Effector memory CD4-positive, alpha-beta T cell (primary cell): ENCODE measurements around the gene TRIM45.

Experiments used
- DNase-seq, 3 donors: peaks; one replicate each; pipeline ENCODE4 v3.0.0-alpha.2; 2020
- H3K27ac ChIP-seq: 2 replicates; pipeline ENCODE4 v1.7.0; 2013; ENCODE audit warnings: mild to moderate bottlenecking, low read length, moderate library complexity; ENCODE audit not compliant: insufficient read depth, poor library complexity, severe bottlenecking
- H3K27me3 ChIP-seq: replicated peaks from 2 replicates; pipeline ENCODE4 v1.7.0; 2013; ENCODE audit warnings: mild to moderate bottlenecking, low read length; ENCODE audit not compliant: insufficient read depth, control insufficient read depth, poor library complexity, severe bottlenecking
- H3K36me3 ChIP-seq: 2 replicates; pipeline ENCODE4 v1.7.0; 2013; ENCODE audit warnings: mild to moderate bottlenecking, low read length, moderate library complexity; ENCODE audit not compliant: control insufficient read depth, insufficient read depth
- H3K4me1 ChIP-seq: 2 replicates; pipeline ENCODE4 v1.7.0; 2013; ENCODE audit warnings: low read length, mild to moderate bottlenecking; ENCODE audit not compliant: control insufficient read depth, insufficient read depth, poor library complexity, severe bottlenecking
- H3K4me3 ChIP-seq: 2 replicates; pipeline ENCODE4 v1.7.0; 2013; ENCODE audit warnings: low read length, low read depth, mild to moderate bottlenecking; ENCODE audit not compliant: insufficient read depth, poor library complexity, severe bottlenecking
- H3K9me3 ChIP-seq: 2 replicates; pipeline ENCODE4 v1.7.0; 2013; ENCODE audit warnings: mild to moderate bottlenecking, low read length, moderate library complexity; ENCODE audit not compliant: control insufficient read depth

Gene TRIM45

DNA sequence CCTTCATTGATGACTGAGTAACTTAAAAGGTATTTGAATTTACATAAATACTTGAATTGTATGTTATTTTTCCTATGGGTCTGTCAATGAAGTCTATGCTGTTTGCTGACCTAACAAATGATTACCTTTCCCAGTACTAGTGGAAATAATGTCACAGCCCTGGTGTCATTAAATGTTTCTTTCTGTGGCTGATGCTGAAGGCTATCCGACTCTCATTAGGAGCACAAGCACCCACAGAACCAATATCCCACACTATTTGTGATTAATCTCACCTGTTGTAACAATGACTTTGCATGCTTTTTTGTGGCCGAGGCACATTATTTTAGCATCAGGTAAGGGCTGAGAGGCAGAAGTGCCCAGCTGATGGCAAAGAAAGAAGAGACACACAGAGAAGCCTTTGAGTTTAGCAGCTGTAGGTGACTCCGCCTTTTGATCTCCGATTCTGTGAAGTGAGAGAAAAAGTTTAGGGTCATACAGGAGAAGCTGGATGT is 25.8 kb upstream of the TRIM45 start:
- no peaks in the 10 kb centered on the region for H3K27me3 ChIP-seq
- H3K4me3 ChIP-seq: no peak overlapping the region
- H3K27ac ChIP-seq: no peak overlapping the region
- H3K4me1 ChIP-seq: no peaks in the 10 kb centered on the region
- no peaks in the 10 kb centered on the region for H3K36me3 ChIP-seq
- no peaks in the 10 kb centered on the region for H3K9me3 ChIP-seq
- DNase-seq: no peak

DNA sequence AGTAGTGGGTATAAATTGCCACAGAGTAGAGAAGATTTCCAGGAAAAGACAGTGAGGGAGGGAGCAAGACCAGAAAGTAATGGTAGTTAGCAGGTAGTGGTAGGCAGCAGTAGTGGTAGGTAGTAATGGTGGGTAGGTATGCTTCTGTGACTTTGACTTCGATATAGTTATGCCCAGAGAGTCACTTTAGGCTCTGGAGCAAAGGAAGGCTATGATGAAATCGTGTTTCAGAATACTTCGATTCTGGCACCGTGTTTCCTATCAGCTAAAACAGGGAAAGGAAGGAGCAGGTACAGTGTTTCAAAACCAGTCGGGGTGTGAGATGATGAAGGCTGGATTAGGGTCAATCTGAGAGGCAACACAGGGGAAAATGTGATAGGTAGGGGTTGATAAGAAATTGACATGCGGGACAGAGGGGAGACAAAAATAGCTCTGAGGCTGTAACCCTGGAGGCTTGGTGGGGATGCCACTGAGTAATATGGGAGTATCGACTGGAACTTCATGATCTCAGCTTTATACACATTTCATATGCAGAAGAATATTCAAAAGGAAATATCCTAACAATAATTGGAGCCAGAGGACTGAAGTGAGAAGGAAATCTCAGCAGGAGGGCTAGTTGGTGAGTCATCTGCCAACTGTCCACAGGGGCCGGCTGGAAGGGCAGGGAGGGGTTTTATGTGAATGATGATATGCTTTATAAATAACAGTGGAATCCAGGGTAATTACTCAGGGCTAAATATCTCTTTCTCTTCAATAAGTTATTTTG is 25.2 kb upstream of the TRIM45 start:
- H3K4me1 ChIP-seq: no peaks in the 10 kb centered on the region
- H3K4me3 ChIP-seq: no peak overlapping the region
- no peaks in the 10 kb centered on the region for H3K9me3 ChIP-seq
- no peaks in the 10 kb centered on the region for H3K27me3 ChIP-seq
- no peak overlapping the region for H3K27ac ChIP-seq
- no peak for DNase-seq
- no peaks in the 10 kb centered on the region for H3K36me3 ChIP-seq

DNA sequence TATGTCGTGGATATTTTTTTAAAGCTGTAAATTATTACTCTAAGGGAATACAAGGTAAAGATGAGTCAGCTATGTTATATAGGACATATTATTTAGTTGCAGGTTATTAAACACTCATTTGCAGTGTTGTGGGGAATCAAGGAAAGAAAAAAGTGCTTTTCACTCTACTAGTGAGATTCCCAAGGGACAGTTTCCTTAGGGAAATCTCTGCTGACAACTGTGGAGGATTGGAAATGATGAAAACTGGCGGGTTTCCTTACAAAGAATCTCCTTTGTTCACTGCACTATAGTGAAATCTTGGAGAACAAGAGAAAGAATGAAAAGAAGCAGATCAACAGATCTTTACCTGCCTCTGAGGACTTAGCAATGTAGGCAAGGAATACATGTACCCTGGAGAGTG is 24.5 kb upstream of the TRIM45 start:
- Histone ChIP-seq H3K36me3 (no peaks in the 10 kb centered on the region), H3K4me1 (no peaks in the 10 kb centered on the region), H3K27me3 (no peaks in the 10 kb centered on the region), H3K9me3 (no peaks in the 10 kb centered on the region), H3K4me3 (no peak overlapping the region), H3K27ac (no peak overlapping the region)
- DNase-seq: no peak

DNA sequence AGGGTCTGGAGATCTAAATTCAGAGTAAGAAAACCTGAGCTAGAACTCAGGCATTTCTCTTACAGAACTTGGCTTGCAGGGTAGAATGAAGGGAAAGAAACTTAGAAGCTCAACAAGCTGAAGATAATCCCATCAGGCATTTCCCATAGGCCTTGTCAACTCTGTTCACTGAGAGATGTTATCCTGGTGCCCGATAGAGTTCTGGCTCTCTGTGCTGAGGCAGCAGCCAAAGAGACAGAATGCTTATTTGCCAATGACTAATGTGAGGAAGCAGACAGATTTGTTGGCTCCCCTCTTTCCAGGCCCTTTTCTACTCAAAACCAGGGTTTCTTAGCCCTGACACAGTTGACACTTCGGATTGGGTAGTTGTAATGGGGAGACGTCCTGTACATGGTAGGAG is 22.3 kb upstream of the TRIM45 start:
- no peaks in the 10 kb centered on the region for H3K27me3 ChIP-seq
- no peaks in the 10 kb centered on the region for H3K4me1 ChIP-seq
- H3K27ac ChIP-seq: no peak overlapping the region
- DNase-seq: no peak
- H3K36me3 ChIP-seq: no peaks in the 10 kb centered on the region
- H3K9me3 ChIP-seq: no peaks in the 10 kb centered on the region
- H3K4me3 ChIP-seq: no peak overlapping the region

DNA sequence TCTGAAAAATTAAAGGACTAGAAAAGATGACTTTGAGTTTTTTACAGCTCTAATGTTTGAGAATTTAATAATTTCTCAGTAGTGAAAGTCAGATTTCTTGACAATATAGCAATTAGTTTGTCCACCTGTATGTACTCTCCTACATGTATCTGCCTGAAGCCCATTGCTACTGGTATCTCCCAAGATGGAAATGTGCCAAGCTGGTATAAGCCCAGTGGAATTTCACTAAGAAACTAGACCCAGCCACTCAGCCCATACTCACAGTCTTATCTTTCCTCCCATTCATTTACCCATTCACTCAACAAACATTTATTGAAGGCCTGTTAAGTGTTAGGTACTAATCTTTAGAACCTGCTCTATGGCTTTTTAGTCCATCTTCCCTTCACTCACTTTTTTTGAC is 21.6 kb upstream of the TRIM45 start:
- H3K27me3 ChIP-seq: no peaks in the 10 kb centered on the region
- no peak overlapping the region for H3K4me3 ChIP-seq
- H3K36me3 ChIP-seq: no peaks in the 10 kb centered on the region
- H3K4me1 ChIP-seq: no peaks in the 10 kb centered on the region
- no peak overlapping the region for H3K27ac ChIP-seq
- H3K9me3 ChIP-seq: no peaks in the 10 kb centered on the region
- DNase-seq: no peak

DNA sequence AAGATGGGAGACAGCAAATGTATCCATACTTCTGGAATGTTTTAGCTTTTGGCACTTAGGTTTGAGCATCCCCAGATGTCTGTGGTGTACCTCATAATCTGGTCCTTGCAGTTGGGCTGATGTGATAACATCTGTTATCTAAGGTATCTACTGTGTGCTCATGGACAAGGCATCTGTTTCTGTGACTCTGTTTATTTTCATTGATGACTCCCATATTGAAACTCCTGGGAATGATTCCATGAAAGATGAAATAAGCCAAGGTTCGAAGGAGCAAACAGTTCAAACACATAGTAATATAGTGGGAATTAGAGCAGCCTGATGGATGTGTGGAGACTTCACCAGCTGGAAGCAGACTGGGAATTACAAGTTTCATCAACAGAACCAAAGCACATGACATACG is 20.7 kb upstream of the TRIM45 start:
- Histone ChIP-seq H3K27ac (no peak overlapping the region), H3K4me3 (no peak overlapping the region), H3K36me3 (no peaks in the 10 kb centered on the region), H3K27me3 (no peaks in the 10 kb centered on the region), H3K4me1 (no peaks in the 10 kb centered on the region), H3K9me3 (no peaks in the 10 kb centered on the region)
- no peak for DNase-seq

DNA sequence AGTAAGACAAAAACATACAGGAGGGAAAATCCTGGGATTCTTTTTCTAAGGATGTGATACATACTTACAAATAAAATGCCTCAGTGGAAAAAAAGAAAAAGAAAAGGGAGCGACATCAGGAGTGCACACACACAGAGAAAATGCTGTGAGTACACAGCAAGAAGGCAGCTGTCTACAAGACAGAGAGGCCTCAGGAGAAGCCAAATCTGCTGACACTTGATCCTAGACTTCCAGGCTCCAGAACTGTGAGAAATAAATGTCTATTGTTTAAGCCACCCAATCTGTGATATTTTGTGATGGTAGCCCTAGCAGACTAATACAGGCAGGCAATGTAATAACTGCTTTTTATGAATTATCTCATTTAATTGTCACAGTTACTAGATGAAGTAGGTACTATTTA is 17.0 kb upstream of the TRIM45 start:
- no peaks in the 10 kb centered on the region for H3K27me3 ChIP-seq
- no peak overlapping the region for H3K4me3 ChIP-seq
- H3K27ac ChIP-seq: no peak overlapping the region
- H3K9me3 ChIP-seq: no peaks in the 10 kb centered on the region
- no peak for DNase-seq
- no peaks in the 10 kb centered on the region for H3K4me1 ChIP-seq
- H3K36me3 ChIP-seq: no peaks in the 10 kb centered on the region

DNA sequence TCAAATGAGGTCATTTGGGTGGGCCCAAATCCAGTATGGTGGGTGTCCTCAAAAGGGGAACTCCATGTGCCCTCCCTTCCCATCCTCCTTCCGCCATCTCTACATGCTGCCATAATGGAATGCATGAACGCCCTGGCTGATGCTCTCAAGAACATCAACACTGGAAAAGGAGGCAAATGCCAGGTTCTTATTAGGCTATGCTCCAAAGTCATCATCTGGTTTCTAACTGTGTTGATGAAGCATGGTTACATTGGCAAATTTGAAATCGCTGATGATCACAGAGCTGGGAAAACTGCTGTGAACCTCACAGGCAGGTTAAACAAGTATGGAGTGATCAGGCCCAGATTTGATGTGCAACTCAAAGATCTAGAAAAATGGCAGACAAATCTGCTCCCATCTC is 16.6 kb upstream of the TRIM45 start:
- Histone ChIP-seq H3K27me3 (no peaks in the 10 kb centered on the region), H3K4me3 (no peak overlapping the region), H3K4me1 (no peaks in the 10 kb centered on the region), H3K27ac (no peak overlapping the region), H3K36me3 (no peaks in the 10 kb centered on the region), H3K9me3 (no peaks in the 10 kb centered on the region)
- DNase-seq: no peak

DNA sequence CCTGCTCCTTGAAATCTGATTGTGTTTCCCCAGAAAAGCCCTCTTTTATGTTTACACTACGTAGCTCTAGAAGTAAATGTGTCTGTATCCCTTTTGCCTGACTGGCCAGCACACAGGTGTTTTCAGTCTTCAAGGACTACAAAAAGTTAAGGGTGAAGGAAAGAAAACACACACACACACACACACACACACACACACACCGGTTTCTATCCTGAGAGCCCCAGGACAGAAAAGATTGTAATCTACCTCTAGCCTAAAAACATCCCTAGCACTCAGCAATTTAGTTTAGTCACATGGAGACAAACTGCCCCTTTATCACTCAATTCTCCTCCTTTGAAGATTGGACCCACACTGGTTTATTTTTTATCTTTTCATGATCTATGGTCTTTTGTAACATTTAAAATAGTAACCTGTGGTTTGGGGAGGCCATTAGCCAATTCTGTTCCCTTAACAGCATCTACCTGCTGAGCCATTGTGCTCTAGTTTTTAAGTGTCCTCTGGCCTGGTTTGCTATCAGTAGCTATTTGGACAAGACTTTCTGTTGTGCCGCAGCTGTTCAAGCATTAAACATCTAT is 15.8 kb upstream of the TRIM45 start:
- DNase-seq: no peak
- Histone ChIP-seq H3K9me3 (no peaks in the 10 kb centered on the region), H3K27me3 (no peaks in the 10 kb centered on the region), H3K36me3 (no peaks in the 10 kb centered on the region), H3K4me3 (no peak overlapping the region), H3K27ac (no peak overlapping the region), H3K4me1 (no peaks in the 10 kb centered on the region)

DNA sequence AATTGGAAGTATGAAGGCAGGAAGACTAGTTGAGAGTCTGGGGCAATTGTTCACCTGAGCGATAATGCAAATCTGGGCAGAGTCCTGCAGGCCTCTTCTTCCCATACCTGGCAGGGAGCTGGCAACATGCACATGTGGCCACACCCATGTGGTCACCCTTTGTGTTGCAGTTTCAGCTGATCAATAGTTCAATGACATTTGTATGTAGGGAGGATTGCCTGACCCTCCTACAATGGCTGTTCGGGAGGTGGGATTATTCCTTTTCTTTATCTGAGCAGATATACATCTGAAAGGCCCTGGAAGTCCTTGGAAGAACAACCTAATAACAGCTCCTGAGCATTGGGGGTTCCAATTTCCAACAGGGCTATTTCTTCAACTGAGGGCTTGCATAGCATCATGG is 15.2 kb upstream of the TRIM45 start:
- H3K4me3 ChIP-seq: no peak overlapping the region

More for the DNA sequence above, 15.2 kb upstream of the TRIM45 start:
- no peaks in the 10 kb centered on the region for H3K4me1 ChIP-seq
- H3K36me3 ChIP-seq: no peaks in the 10 kb centered on the region
- no peak overlapping the region for H3K27ac ChIP-seq
- DNase-seq: no peak
- H3K27me3 ChIP-seq: no peaks in the 10 kb centered on the region
- no peaks in the 10 kb centered on the region for H3K9me3 ChIP-seq
